ENCODE results near the gene EXOC4.

Gene EXOC4

DNA sequence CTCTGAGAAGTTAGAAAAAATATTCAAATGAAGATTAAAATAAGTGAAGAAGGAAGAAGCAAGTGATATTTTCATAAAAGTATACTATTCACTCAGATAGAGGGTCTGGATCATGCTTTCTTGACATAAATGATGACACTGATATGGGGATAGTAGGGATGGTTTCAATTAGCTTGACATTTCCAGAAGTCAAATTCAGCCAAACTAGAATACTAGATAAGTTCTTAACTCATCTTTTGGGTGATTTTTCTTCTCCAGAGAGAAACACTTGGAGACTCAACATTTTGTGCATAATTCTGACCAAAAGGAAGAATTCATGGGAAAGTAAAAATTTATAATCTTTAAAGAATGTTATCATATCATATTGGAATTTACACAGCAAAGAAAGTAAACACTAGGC lies 722.3 kb downstream of the EXOC4 start:
- DNase-seq (ENCODE audit: low spot score) = no peak
- Histone ChIP-seq H3K4me3 (no peak overlapping the region), H3K27ac (no peak overlapping the region)
- TF ChIP-seq, protein P1, sequence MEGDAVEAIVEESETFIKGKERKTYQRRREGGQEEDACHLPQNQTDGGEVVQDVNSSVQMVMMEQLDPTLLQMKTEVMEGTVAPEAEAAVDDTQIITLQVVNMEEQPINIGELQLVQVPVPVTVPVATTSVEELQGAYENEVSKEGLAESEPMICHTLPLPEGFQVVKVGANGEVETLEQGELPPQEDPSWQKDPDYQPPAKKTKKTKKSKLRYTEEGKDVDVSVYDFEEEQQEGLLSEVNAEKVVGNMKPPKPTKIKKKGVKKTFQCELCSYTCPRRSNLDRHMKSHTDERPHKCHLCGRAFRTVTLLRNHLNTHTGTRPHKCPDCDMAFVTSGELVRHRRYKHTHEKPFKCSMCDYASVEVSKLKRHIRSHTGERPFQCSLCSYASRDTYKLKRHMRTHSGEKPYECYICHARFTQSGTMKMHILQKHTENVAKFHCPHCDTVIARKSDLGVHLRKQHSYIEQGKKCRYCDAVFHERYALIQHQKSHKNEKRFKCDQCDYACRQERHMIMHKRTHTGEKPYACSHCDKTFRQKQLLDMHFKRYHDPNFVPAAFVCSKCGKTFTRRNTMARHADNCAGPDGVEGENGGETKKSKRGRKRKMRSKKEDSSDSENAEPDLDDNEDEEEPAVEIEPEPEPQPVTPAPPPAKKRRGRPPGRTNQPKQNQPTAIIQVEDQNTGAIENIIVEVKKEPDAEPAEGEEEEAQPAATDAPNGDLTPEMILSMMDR (IDR thresholded peaks at IDR 0.05) = no peak

GRCh38 chr7:133976140-133976539 lies 723.3 kb downstream of the EXOC4 start:
- TF ChIP-seq, protein P1 (IDR thresholded peaks at IDR 0.05) = no peak
- no peak for DNase-seq (ENCODE audit: low spot score)
- Histone ChIP-seq H3K27ac (no peak overlapping the region), H3K4me3 (no peak overlapping the region)

- no peak for DNase-seq (ENCODE audit: low spot score)
- TF ChIP-seq, protein P1 (IDR thresholded peaks at IDR 0.05) = no peak
- H3K4me3 ChIP-seq = no peak overlapping the region
- no peak overlapping the region for H3K27ac ChIP-seq
Observed at GRCh38 chr7:133977409-133978274, 724.8 kb downstream of the EXOC4 start.

DNA sequence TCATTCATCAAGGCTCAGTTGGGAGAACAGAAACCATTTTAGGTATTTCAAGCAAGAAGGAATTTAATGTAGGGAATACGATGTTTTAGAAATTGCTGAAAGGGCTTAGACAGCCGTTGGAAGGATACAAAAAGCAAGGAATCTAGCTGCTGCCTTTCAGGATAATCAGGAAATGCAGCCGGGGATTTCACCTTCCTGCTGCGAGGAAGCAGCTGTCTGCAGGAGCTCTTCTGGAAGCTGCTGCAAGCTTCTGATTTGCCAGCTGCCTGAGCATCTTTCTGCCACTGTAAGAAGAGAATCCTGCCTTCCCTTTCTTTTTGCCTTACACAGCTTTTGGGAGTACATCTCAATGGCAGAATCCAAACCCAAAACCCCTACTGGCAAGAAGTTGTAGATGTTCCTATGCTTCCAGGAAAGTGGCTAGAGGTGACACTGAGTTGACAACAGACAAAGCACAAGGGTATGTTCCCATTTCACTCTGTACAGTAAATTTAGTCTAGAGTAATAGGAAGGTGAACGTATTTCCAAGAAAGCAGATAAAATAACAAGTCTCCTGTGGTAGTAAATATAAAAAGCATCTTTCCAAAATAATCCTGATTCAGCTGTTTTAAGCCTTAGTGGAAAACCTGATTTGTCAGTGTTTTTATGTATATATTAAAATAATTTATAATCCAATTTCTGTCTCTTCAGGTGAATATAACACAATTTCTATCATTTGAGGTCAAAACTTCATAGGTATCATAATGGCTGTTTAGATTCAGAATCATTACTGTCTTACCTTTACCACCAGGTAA lies 725.8 kb downstream of the EXOC4 start:
- DNase-seq (ENCODE audit: low spot score) = no peak
- Histone ChIP-seq H3K4me3 (no peak overlapping the region), H3K27ac (no peak overlapping the region)
- TF ChIP-seq, protein P1 (IDR thresholded peaks at IDR 0.05) = no peak

GRCh38 chr7:133980804-133981203 lies 727.9 kb downstream of the EXOC4 start:
- DNase-seq (ENCODE audit: low spot score) = no peak
- no peak overlapping the region for H3K27ac ChIP-seq

DNA sequence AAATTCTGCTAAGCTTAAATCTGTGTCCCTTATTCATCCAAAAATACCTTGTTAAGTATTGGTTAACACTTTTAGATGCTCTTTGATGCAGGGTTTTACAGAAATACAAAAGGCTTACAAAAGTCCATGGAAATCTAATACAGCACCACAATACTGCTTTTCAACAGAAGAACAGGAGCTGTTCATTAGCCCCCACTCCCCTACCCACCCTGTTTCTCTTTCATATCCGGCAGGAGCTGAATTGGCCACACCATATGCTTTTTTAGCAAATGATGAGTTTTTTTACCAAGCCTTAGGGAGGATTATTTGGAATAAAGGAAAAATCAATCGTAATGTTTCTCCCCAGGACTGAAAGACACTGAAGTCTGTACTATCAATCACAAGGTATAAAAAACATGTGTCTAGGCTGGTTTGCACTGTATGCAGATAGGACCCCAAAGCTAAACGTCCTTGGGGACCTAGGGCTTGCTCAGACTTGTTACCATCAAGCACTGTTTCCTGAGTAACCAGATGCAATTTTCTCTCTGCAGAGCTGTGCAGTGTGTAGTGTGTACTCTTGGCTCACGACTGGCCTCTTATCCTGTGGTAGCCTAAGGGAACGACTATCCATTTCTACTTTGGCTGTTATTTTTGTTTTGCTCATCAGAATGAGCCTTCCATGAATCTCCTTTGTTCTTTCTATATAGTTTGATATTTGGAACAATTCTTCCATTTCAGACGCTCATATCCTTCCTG lies 731.0 kb downstream of the EXOC4 start:
- Histone ChIP-seq H3K4me3 (no peak overlapping the region), H3K27ac (no peak overlapping the region)
- TF ChIP-seq, protein P1 (IDR thresholded peaks at IDR 0.05) = no peak
- DNase-seq (ENCODE audit: low spot score) = no peak

More at GRCh38 chr7:133980804-133981203, 727.9 kb downstream of the EXOC4 start:
- H3K4me3 ChIP-seq = no peak overlapping the region
- TF ChIP-seq, protein P1 (IDR thresholded peaks at IDR 0.05) = no peak

All from coronary artery (tissue), 2 donors.